ENCODE results near the gene PLEKHA8.
"Not testable (repeated sequence)": the region's sequence is repeated elsewhere in the genome, so short reads cannot be mapped to it uniquely, and the experiment has no call there.

The PLEKHA8 gene

DNA sequence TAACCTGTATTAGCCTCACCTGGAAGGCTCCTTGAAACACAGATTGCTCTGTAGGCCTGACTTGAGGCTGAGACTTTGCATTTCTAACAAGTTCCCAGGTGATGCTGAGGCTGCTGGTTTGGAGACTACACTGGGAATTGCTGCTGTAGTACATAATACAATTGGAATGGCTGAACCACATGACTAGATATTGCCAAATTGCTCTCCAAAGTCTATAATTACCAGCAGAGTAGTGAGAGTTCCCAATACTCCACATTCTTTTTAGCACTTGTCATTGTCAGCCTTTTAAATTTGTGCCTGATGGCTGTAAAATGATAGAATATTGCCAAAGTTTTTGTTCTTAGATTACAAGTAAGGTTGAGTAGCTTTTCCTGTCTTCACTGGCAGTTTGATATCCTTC lies 39.9 kb downstream of the PLEKHA8 start:
- no peak for DNase-seq

DNA sequence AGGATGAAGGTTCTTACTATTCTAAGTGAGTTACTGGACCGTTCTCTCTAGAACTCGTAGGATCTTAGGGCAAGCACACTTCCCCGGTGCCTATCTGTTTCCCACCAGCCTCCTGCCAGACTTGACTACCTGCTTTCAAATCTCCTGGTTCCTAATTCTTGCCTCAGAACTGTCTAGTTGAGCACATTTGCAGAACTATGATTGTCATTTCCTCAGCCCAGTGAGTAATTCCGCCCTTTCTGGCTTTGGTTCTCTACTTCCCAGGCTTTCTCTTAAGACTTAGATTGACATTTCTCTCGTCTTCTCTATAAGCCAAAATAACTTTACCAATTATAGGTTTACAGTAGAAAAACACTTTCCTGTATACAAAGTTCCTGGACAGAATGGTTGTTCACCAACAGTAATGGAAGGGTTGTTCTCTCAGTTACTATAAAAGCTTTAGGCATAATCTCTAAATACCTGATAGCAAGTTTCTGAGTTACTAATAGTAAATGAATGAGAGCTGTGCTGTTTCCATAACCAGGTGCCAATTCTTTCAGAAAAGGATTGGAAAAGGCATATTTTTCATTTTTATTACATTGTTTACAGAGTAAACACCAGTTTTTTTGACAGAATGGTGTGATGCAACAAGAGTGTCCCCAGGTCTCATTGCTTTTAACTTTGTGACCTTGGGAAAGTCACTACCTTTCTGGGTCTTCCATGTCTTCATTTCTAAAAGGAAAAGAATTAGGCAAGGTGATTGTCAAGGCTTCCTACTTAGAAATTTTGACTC lies 41.1 kb downstream of the PLEKHA8 start:
- DNase-seq, result no peak

DNA sequence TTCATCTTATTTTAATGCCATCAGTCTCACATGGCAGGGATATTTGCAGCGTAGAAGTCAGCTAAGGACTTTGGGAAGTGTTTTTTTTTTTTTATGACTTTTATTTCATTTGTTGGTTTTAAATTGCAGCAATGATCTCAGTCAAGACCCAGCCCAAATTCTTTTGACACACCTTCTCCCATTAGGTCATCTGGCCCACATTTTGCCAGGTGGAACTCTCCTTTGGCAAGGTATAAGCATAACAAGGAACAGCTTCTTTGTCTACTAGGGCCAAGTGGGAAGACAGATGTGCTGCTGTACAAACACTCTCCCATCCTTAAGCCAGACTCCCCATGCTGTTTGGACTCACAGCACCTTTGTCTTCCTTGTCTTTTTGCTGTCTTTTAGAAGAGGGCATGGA lies 41.8 kb downstream of the PLEKHA8 start:
- DNase-seq, result no peak

DNA sequence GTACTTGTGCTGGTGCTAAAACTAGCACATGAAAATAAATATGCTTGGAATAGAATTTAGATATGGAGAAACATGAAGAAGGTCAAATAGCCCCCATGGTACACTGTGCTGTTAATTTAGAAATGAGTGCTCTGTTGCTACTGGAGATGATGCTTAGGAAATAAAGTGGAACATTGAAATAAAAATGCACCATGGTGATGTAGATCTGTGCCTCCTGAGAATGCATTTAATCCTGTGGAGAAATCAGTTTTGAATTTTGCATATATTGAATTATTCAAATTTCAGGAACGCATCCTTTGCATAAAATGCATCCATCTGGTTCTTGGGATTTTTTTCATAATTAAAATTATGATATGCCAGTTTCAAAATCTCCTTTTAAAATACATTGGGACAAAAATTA lies 44.5 kb downstream of the PLEKHA8 start:
- no peak for DNase-seq

DNA sequence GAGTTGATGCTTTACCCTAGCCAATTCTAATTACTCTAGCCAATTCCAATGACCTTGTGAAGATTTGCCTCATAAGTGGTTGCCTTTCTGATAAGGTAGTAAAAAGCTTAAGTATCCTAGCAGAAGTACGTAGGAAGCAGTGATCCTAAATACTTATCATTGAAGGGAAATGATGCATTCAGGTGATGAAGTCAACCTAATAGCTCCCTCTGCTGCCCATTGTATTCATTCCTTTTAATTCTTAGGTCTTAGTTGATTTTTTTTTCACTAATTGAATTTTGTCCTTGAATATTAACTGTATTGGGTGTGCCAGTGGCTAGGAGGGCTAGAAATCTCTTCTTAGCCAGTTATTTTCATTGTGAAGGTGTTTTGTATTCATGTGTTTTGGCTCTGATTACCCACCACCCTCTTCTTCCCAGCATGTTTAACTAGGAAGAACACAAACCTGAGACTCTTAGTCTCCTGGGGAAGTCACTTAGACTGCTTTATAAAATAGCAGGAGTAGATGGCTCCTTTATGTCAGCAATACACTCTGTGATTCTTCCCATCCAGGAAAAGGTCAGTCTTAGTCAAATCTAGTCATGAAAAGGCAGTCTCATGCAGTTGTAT lies 46.3 kb downstream of the PLEKHA8 start:
- no peak for DNase-seq

DNA sequence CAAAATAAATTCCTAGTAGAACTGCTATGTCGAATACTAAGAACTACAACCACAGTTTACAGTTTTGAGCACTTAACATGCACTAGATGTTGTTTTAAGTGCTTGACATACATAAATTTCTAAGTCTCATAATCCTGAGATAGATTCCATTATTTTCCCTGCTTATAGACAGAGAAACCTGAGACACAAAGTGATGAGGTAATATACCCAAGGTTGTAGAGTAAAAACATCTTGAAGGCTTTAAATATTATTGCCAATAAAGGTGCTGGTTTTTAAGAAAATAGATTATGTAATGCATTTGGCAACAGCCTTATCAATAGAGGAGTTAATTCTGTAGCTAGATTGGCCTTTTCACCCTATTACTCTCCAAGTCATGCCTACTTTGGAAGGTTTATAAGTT lies 48.2 kb downstream of the PLEKHA8 start:
- DNase-seq, result no peak

DNA sequence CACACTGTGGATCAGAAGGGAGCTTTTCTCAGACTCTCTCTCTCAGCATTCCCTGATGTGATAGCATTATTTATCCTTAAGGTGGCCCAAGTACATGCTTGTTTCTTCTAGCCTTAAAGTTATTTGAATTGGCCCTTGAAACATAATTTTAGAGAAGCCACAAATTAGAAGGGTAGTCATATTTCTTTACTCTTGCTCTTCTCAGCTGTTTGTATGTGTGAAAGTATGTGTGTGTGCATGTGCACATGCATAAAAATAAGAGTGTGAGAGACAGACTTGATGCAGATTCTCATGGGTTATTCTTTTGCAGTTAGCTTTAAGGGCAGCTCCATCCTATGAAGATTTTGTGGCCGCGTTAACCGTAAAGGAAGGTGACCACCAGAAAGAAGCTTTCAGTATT lies 50.1 kb downstream of the PLEKHA8 start:
- DNase-seq, result no peak

DNA sequence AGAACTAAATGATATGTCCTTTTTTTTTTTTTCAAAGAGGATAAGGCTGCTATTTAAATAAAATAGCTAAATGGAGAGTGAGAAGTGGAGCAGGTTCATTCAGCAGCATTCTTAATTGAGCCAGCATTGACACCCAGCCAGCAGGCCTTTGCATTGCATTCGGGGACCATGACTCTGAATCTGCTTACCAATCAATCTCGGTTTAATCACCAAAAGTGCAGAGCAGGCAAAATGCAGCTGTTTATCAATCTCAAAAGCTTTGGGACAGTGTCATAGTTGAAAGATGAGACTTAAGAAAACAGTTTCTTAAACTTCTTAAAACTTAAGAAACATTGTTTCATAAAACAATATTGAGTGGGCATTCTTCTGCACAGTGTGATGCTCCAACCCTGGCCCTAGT lies 51.7 kb downstream of the PLEKHA8 start:
- no peak for DNase-seq

DNA sequence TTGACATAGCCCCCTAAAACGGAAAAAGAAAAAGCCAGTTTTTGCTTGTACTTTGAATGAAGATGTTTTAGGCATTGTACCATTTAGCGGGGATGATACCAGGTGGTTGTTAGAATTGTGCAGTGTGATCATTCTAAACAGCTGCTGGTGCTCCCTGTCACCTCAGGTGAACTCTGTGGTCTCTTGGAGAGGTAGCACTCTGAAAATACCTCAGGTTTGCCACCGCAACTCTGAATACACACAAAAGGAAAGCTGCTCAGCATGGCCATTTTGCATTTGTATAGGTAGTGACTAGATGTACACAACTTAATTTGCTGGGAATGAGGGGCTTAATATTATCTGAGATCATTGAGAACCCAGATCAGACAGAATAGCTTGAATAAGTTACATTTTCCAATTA lies 52.6 kb downstream of the PLEKHA8 start:
- no peak for DNase-seq

DNA sequence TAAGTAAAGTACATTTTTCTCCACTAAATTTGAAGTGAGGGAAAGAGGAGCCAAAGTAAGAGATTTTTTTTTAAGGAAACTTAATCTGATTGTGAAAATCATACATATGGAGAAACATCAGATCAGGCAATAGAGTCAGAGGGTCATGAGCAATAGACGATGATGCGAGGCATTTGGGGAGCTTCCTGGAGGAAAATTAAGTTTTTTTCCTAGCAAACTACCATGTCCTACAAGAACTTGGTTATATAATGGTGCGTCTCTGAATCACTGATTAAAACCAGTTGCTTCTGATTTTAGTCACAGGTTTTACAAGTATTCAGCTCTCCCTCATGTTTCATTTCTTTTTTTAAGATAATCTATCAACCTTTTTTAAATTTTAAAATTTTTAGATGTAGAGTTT lies 54.5 kb downstream of the PLEKHA8 start:
- no peak for DNase-seq

DNA sequence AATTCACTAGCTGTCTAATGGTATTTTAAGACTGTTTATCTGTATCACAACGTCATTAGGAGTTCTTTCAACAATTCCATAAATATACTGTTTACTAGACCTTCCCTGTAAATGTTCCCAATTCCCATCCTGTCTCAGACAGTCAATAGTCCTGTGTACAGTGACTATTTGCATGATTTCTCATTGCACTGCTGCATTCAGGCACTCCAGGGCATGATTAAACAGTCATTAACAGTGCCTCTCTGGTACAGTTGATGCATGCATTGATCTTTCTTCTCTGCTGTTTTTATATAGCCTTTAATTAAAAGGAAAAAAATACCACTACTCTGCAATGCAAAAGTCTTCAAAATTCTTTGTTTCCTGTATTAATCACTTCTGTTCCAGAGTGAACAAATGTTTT lies 55.1 kb downstream of the PLEKHA8 start:
- DNase-seq, result no peak

DNA sequence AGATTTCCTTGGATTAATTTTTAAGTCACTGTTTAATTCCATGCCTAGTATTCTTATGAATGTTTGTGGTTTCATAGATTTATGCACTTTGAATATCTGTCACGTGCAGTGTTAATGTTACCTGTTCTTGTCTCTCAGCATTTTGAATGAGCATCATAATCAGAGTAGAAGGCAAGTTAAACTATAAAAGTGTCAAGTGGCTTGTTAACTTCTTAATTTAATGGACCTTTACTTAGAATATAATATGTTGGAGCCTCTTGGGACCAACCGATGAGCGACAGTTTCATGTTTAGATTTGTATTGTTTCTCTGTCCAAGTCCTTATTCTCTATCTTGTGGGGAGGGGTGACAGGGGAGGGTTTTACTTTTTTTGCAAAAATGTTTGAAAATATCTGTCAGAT lies 56.0 kb downstream of the PLEKHA8 start:
- no peak for DNase-seq

DNA sequence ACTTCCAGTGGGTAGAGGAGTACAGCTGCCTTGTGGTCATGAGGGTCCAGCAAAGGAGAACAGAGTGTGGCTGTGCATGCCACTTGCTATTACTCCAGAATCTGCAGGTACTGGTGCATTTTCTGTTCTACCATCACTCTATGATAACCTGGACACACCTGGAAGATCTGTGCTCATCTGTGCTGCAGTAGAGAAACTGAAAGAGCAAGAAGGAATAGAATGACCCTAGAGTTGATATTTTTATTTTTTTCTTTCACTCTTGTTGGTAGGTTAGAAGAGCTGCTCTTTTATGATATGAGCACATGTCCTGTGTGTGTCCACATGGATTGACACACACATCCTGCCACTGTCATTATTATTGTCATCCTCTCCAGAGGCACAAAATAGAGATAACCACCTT lies 58.3 kb downstream of the PLEKHA8 start:
- DNase-seq, result no peak

DNA sequence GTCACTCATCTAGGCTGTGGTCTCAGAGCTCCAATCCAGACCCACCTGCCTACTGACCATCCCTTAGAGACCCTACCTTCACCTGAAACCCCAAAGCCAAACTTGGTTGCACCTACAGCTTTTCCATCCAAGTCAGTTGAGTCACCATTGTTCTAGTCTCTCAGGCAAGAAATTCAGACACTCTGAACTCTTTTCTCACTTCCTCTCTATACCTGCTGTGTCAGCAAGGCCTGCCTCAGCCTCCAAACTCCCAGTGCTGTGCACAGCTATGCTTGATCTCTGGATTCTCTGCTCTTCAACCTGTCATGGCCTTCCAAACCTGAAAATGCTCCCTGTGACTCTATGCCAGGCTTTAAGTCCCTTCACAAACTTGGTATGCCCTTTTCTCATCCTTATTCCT lies 59.2 kb downstream of the PLEKHA8 start:
- DNase-seq, result no peak

DNA sequence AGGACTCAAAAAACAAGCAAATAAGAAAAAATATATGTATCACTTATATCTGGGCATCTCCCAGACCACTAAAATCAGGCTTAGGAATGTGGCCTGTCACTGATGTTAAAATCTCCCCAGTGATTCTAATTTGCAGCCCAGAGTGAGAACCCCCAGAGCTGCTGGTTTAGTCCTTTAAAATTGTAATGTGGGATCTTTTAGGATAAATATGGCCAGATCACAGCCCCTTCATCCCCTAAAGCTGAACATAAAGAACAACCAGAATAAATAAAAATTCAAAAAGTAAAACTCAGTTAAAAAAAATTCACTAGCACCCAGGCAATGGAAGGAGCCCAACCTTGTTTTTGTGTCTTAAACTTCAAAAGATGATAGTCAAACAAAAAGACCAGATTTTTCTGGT lies 60.1 kb downstream of the PLEKHA8 start:
- DNase-seq, result no peak

DNA sequence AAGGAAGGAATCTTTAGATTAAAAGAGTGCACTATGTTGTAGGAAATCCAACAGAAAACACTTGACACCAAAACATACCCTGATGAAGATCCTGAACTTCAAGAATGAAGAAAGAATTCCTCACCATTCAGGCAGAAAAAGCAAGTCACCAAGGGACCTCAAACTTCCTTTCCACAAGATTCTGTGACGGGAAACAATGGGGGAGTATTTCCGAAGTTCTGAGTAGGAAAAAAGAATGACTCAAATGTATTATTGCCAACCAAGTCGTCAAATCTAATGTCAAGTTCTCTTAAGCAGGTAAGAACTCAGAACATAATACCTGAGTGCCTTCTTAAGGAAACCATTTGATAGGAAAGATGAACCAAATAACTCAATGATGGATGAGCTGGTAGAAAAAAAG lies 61.9 kb downstream of the PLEKHA8 start:
- DNase-seq, result no peak

DNA sequence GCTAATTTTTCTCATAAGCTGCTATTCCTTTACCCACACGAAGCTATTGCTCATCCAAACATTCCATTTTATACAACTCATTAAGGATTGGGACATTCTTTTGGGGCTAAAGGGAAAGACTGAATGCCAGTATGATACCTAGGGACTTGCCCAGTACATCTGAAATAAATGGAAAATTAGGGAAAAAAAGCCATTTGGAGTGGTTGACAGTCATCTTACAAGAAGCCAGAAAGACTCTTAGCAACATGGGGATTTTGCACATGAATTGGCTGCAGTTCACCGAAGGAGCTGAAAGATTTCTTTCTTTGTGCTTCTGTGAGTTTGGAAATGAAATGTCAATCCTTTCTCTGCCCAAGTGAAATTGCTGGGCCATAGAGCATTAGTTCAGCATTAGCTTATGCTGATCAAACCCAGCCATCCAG lies 63.3 kb downstream of the PLEKHA8 start:
- DNase-seq, result no peak

DNA sequence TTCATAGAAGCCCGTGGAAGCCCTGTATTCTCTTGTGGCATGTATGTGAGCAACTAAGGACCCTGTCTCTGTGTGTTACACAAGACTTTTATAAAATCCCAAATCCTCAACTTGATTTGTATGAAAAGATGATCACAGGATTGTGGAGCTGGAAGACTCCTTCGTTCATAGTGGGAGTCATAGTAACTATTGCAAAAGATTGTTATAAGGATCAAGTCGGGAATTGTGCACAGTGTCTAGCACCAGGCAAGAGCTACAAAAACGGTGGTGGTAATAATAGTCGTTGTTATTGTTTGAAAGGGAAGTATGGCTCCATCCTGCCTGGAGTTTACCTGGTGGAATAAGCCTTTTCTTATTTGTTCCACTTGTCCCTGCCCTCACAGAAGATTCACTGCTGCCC lies 63.8 kb downstream of the PLEKHA8 start:
- no peak for DNase-seq

DNA sequence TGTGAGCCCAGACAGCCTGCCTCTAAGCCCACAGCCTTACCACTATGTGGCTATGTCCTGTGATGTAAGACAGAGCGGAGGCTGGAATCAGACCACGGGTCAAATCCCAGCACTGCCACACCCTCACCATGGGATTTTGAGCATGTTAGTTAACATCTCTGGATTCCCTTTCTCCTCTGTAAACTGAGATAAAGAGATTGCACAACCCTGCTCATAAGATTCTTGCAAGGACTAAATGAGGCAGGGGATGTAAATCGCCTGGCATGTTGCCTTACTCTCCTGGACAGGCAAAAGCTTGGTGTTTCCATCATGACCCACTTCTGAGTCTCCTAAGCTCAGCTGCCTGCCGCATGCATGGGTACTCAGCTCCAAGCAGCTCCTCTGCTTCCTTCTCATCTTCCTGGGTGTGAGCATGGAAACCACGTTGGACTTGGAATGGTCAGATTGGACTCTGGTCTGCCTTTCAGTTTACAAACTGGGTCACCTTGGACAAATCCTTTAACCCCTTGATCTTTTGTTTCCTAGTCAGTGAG lies 65.3 kb downstream of the PLEKHA8 start:
- DNase-seq, result no peak

DNA sequence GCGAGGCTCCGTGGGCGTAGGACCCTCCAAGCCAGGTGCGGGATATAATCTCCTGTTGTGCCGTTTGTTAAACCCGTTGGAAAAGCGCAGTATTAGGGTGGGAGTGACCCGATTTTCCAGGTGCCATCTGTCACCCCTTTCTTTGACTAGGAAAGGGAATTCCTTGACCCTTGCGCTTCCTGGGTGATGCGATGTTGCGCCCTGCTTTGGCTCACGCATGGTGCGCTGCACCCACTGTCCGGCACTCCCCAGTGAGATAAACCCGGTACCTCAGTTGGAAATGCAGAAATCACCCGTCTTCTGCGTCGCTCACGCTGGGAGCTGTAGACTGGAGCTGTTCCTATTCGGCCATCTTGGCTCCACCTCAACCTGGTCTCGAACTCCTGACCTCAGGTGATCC lies 70.4 kb downstream of the PLEKHA8 start:
- not testable (repeated sequence) for DNase-seq

DNA sequence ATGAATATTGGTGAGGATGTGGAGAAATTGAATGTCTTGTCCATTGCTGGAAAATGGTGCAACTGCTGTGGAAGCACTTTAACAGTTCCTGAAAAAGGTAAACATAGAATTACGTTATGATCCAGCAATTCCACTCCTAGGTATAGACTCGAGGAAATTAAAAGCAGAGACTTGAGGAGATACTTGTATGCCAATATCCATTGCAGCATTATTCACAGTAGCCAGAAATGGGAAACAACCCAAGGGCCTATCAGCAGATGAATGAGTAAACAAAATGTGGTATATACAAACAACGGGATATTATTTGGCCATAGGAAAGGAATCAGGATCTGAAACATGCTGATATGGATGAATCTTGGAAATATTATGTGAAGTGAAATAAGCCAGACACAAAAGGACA lies 74.1 kb downstream of the PLEKHA8 start:
- no peak for DNase-seq

DNA sequence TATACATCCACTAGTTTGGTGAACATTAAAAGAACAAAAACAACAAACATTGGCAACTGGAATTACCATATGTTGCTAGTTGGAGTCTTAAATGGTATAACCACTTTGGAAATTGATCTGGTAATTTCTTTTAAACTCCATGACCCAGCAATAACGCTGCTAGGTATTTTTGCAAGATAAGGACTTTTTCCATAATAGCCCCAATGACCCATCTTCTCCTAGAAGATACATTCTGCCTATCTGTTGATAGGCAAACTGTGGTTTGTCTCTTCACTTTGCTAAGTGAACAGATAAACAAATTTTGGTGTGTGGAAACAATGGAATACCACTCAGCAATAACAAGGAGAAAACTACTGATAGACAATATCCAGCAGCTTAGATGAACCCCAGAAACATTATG lies 75.9 kb downstream of the PLEKHA8 start:
- DNase-seq, result no peak

DNA sequence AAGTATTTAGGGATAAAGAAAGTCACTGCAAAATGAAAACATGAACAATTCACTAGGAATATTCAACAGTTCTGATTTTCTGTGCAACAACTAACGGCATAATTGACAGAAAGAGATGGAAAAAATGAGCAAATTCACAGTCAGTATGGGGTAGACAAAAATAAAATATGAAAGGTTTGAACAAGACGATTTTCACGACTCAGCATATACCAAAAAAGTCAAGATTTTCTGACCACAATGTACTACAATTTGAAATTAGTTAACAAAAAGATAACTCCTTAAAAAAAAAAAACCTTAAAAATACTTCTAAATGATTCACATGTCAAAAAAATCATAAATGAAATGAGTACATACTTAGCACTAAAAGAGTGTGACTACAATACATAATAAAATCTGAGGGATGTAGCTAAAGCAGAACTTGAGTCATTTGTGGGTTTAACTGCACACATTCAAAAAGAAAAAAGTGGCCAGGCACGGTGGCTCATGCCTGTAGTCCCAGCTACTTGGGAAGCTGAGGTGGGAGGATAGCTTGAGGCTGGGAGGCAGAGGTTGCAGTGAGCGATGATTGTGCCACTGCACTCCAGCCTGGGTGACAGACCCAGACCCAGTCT lies 84.0 kb downstream of the PLEKHA8 start:
- DNase-seq, result no peak

DNA sequence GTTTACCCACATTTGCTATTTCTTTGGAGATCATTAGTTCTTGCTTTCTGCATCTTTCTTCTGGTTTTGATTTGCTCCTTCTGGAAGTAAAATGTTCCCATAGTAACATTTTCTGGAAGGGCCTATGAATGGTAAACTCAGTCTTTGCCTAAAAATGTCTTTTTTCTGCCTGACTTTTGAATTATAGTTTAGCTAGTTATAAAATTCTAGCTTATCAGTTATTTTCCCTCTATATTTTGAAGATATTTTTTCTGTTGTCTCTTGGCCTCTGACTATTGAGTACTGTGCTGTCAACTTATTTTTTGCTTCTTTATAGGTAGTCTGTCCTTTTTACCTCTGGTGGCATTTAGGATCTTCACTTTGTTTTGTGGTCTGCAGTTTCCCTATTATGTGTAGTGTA lies 84.9 kb downstream of the PLEKHA8 start:
- no peak for DNase-seq

All from stimulated activated CD4-positive, alpha-beta T cell treated with anti-CD3 and anti-CD28 coated beads, Interleukin-2, amount 100 ng/mL, for 24 hours (primary cell).